Amniotic epithelial cell (primary cell): ENCODE results near the gene LRCOL1.

Source experiments
- DNase-seq: peaks from one replicate; pipeline ENCODE4 v3.0.0-alpha.2; 2010; ENCODE audit warnings: low read depth

LRCOL1 gene

GRCh38 chr12:132582058-132582420, 28.3 kb downstream of the LRCOL1 start:
- peak; percentile 17 for DNase-seq

- DNase-seq, result no peak
Observed at GRCh38 chr12:132581348-132582057, 28.9 kb downstream of the LRCOL1 start.

DNA sequence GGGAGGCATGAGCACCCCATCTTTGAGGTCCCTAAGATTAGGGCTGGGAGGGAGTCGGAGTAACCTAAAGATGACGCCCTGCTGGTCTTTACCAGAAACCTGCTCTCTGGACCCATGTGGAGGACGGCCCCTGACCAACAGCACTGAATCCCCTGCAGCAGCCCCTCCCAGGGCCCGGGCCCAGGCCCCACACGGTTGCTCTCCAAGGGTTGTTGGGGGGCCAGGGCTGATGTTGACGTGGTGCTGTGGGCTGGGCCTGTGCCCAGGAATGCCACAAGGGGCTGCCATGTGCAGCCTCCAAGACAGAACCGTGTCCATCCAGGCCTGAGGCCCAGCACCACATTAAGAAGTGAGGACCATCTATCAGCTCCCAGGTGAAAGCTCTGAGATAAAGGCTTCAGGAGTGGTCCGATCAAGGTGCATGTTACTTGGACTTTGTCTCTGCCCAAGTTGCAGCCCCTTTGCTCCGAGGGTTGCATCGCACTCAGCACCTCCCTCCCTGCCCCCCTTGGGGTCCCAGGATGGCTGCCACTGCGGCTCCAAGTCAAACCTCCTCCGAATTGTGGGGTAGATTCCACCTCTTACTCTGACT, 29.6 kb downstream of the LRCOL1 start:
- no peak for DNase-seq

DNA sequence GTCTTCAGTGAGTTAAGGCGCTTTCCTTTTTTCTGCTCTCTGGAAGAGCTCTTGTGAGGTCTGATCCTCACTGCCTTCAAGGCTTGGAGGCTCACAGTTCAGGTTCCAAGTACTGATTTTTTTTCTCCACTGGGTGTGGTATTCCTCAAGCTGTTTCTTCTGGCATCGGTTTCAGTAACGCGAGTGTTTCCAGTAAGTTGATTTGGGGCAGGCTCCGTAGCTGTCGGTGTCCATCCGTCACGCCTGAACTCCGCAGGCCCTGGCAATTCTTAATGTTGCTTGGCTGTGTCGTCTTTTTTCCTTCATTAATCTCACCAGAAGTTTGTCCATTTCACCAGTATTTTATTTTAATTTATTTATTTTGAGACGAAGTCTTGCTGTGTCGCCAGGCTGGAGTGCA, 30.6 kb downstream of the LRCOL1 start:
- no peak for DNase-seq

DNA sequence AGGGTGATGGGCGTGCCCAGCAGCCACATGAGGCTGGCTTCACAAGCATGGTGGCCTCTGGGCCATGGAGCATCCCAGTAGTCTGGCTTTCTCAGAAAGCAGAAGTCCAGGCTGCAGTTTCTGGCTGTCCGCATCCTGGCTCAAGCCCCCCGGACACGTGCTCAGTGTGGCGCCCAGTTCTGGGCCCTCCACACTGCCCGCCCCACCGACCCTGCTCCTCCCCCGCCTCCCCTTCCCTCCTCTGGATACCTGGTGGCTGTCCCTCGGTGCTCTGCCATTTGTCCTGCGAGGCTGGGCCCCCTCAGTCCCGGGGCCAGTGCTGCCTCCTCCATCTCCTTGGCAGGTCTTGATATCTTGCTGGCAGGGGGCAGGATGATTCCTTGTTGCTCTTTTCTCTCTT, 31.6 kb downstream of the LRCOL1 start:
- DNase-seq, result no peak

DNA sequence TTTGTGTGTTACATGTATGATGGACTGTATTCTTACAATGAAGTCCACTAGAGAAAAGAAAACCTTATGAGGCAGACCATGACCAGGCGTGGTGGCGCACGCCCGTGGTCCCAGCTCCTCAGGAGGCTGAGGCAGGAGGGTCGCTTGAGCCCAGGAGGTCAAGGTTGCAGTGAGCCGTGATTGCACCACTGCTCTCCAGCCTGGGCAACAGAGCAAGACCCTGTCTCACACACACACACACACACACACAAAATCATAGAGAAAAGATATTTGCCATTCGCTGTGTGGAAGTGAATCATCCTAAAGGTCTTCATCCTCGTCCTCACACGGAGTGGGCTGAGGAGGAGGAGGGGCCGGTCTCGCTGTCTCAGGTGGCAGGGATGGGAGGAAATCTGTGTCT, 32.3 kb downstream of the LRCOL1 start:
- no peak for DNase-seq

DNA sequence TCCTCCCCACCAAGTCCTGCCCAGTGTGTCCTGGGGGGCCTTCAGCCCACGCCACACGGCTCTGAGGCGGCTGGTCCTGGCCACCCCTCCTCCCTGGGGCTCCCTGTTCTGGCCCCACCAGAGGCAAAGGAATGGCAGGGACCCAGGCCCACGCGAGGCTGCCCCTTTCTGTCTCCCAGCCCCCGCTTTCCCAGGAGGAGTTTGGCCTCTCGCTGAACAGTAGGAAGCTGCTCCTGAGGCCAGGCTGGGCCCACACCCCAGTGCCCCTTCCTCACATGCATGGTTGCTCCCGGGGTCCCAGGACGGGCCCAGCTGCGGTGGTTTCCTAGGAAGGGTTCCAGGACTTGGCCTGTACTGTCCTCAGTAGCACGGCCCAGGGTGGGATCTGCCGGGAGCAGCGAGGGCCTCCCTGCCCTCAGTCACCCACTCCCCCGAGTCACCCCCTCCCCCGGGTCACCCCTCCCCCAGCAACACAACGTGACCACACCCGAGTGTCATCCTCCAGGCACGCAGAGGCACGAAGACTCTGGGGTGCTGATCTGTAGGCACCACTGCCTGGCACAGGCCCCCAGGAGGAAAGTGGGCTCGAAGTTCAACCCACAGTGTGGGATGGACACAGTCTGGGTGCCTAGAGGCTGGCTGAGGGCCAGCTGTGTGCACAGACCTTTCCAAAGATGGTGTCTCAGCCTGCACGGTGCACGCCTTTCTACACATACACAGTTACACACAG, 33.0 kb downstream of the LRCOL1 start:
- DNase-seq, result no peak

- no peak for DNase-seq
Observed at GRCh38 chr12:132576701-132577100, 33.7 kb downstream of the LRCOL1 start.

- no peak for DNase-seq
Observed at GRCh38 chr12:132575661-132576060, 34.7 kb downstream of the LRCOL1 start.

DNA sequence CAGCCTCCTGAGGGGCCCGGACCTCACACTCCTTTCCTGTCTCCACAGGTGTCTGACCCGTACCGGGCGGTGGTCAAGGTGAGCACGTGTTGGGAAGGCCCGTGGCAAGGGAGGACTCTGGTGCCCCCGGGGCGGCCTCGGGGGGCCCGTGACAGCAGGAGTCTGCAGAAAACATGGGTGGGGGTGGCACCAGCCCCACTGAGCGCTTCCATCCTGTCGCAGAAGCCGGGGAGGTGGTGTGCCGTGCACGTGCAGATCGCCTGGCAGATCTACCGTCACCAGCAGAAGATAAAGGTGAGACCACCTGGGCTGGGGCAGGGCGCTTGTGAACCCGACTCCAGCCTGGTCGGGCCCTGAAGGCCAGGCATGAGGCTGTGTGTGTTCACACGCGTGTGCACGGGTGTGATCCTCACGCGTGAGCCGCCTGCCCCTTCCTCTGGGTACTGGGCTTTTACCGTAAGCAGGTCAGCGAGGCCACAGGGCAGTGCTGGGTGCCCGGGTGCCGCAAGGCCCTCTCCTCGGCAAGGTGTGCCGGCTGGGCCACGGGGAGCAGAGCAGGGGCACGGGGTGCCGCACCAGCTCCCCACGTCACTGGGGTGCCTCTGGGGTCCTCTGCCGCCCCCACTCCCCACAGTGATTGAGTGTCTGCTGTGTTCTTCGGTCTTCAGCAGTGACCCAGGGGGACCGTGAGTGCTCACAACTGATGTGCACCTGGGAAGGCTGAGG, 35.9 kb downstream of the LRCOL1 start:
- no peak for DNase-seq

- DNase-seq, result no peak
Observed at GRCh38 chr12:132572801-132573760, 37.3 kb downstream of the LRCOL1 start.

GRCh38 chr12:132572106-132572505, 38.3 kb downstream of the LRCOL1 start:
- no peak for DNase-seq

DNA sequence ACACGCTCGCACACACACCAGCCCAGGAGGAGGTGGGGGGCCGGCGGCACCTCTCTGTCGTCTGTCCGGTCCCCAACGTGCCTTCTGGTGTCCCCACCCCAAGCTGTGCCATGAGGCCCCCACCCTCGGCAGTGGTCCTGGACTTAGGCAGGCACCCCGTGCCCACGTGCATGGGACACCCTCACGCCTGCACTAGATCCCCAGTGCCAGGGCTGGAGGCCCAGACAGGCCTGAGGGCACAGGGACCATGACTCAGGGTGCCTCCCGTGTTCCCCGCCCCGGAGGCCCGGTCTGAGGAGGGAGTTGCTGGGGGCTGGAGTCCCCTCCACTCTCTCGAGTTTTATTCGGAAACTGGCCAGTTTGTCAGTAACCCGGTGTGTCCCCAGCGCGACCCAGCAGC, 38.8 kb downstream of the LRCOL1 start:
- no peak for DNase-seq

DNA sequence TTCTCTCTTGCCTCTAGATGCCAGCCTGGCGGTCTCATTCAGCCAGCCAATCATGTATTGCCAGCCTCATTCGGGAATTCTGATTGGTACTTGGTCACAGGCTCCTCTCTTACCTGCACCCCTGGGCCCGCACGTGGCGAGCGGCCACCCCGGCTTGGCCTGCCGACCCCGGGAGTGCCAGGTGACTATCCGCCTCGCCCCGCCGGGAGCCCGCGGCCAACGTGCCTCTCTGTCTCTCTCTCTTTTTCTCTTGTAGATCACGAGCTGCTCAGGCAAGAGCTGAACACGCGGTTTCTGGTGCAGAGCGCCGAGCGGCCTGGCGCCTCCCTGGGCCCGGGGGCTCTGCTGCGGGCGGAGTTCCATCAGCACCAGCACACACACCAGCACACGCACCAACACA, 39.3 kb downstream of the LRCOL1 start:
- no peak for DNase-seq

DNA sequence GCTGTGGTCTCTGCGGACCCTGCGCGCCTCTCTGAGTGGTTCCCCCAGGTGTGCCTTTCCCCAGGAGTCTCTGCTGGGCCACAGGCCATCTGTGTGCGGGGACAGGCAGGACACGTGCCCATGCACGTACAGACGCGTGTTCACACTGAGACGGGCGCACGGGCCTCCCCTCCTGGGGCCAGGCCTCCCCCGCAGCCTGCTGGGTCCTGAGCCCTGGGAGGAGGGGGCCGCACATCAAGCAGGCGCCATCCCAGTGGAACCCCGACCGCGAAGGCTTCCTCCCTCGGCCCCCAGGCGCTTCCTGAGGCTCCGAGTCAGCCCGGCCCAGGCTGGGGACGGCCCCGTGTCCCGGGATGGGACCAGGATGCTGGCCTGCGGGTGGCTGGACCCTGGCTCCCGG, 39.7 kb downstream of the LRCOL1 start:
- no peak for DNase-seq

- no peak for DNase-seq
Observed at GRCh38 chr12:132569856-132570480, 40.4 kb downstream of the LRCOL1 start.

- no peak for DNase-seq
Observed at GRCh38 chr12:132568826-132569480, 41.4 kb downstream of the LRCOL1 start.

DNA sequence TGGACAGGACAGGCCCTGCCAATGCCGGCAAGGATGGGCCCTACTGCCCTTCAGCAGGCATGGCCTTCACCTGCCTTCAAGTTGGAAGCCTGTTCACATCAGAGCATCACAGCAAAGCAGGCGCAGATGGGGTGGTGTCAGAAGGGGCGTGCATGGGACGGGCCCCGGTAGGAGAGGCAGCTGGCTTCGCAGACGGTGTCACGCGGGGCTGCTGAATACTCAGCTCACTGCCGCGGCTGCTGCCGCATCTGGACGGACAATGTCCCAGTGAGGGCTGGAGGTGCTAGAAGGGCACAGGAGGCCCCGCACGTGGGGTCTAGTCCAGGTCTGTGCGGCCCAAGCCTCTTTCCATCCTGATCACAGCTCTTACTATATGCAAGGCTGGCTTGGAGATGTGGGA, 42.1 kb downstream of the LRCOL1 start:
- DNase-seq, result no peak

- no peak for DNase-seq
Observed at GRCh38 chr12:132566516-132567131, 43.8 kb downstream of the LRCOL1 start.

- no peak for DNase-seq
Observed at GRCh38 chr12:132565365-132565764, 45.0 kb downstream of the LRCOL1 start.
